Neural cell (in vitro differentiated cells): ENCODE measurements around the gene ZBP1. TPM values are rescaled to one million over a fixed set of nuclear protein-coding genes. Genes with fewer than 3 reads are reported as not detected.

Source experiments
- H2AFZ ChIP-seq: fragments of 200-600, 300-800 bp; sonication (generic), shearing (Covaris generic); 2 replicates; pipeline ENCODE4 v1.6.0; 2014; ENCODE audit warnings: low read depth, mild to moderate bottlenecking, antibody characterized with exemption, low read length, moderate library complexity
- H3F3A ChIP-seq: fragments of 200-600 bp; shearing (Covaris generic); 2 replicates; pipeline ENCODE4 v1.6.1; 2016; ENCODE audit warnings: mild to moderate bottlenecking, moderate library complexity, mixed read lengths, antibody characterized with exemption, low read length; ENCODE audit not compliant: insufficient read depth, poor library complexity, severe bottlenecking
- H3K27ac ChIP-seq: fragments of 200-600, 300-800 bp; sonication (generic), shearing (Covaris generic); 2 replicates; pipeline ENCODE4 v1.5.1; 2014; ENCODE audit warnings: mild to moderate bottlenecking, low read length, moderate library complexity
- H3K27me3 ChIP-seq: fragments of 300-800, 200-600 bp; sonication (generic), shearing (Covaris generic); 2 replicates; pipeline ENCODE4 v1.6.0; 2014; ENCODE audit warnings: mild to moderate bottlenecking, low read depth, low read length, moderate library complexity; ENCODE audit not compliant: insufficient read depth
- H3K36me3 ChIP-seq: fragments of 300-800, 200-600 bp; sonication (generic), shearing (Covaris generic); 2 replicates; pipeline ENCODE4 v1.5.1; 2014; ENCODE audit warnings: mild to moderate bottlenecking, antibody characterized with exemption, low read length, moderate library complexity; ENCODE audit not compliant: insufficient read depth
- H3K4me2 ChIP-seq: fragments of 300-800, 200-600 bp; sonication (generic), shearing (Covaris generic); 2 replicates; pipeline ENCODE4 v1.6.0; 2014; ENCODE audit warnings: mild to moderate bottlenecking, low read length
- H3K4me3 ChIP-seq: fragments of 300-800, 200-600 bp; sonication (generic), shearing (Covaris generic); 2 replicates; pipeline ENCODE4 v1.5.1; 2014; ENCODE audit warnings: mild to moderate bottlenecking, low read length, moderate library complexity
- H3K79me2 ChIP-seq: fragments of 200-600 bp; shearing (Covaris generic); replicated peaks from 2 replicates; pipeline ENCODE4 v1.6.0; 2014; ENCODE audit warnings: mild to moderate bottlenecking, low read length, moderate library complexity; ENCODE audit not compliant: insufficient read depth
- H3K9ac ChIP-seq: fragments of 300-800, 200-600 bp; sonication (generic), shearing (Covaris generic); 2 replicates; pipeline ENCODE4 v1.6.1; 2016; ENCODE audit warnings: mild to moderate bottlenecking, low read length, mixed read lengths
- H3K9me2 ChIP-seq: fragments of 200-600 bp; shearing (Covaris generic); 2 replicates; pipeline ENCODE4 v1.6.1; 2016; ENCODE audit warnings: mild to moderate bottlenecking, low read length, mixed read lengths; ENCODE audit not compliant: insufficient read depth
- H3K9me3 ChIP-seq: fragments of 200-600, 300-800 bp; sonication (generic), shearing (Covaris generic); 2 replicates; pipeline ENCODE4 v1.6.1; 2016; ENCODE audit warnings: mild to moderate bottlenecking, mixed run types, low read length, moderate library complexity, mixed read lengths
- H4K20me1 ChIP-seq: fragments of 200-600 bp; shearing (Covaris generic); 2 replicates; pipeline ENCODE4 v1.6.1; 2016; ENCODE audit warnings: mild to moderate bottlenecking, mixed run types; ENCODE audit not compliant: insufficient read depth
- EP300 ChIP-seq: fragments of 450-650 bp; conservative IDR thresholded peaks from 2 replicates; pipeline ENCODE4 v1.6.1; 2014; ENCODE audit warnings: antibody characterized with exemption, mild to moderate bottlenecking, moderate library complexity; ENCODE audit not compliant: poor library complexity, severe bottlenecking
- EZH2 ChIP-seq: fragments of 200-600, 300-800 bp; shearing (Covaris generic), sonication (generic); IDR thresholded peaks from 2 replicates; pipeline ENCODE4 v1.6.1; 2014; ENCODE audit warnings: antibody characterized with exemption, low read length, borderline replicate concordance, mild to moderate bottlenecking; ENCODE audit not compliant: insufficient read depth, poor library complexity, severe bottlenecking
- MXI1 ChIP-seq: fragments of 450-650 bp; conservative IDR thresholded peaks from 2 replicates; pipeline ENCODE4 v1.6.1; 2014; ENCODE audit warnings: antibody characterized with exemption, mild to moderate bottlenecking; ENCODE audit not compliant: poor library complexity, severe bottlenecking
- POLR2AphosphoS5 ChIP-seq: IDR thresholded peaks from 2 replicates; pipeline ENCODE4 v1.6.1; 2012
- RAD21 ChIP-seq: fragments of 450-650 bp; conservative IDR thresholded peaks from 2 replicates; pipeline ENCODE4 v1.6.1; 2014; ENCODE audit warnings: antibody characterized with exemption, mild to moderate bottlenecking, moderate library complexity
- SMC3 ChIP-seq: fragments of 450-650 bp; conservative IDR thresholded peaks from 2 replicates; pipeline ENCODE4 v1.6.1; 2014; ENCODE audit warnings: antibody characterized with exemption, mild to moderate bottlenecking, moderate library complexity; ENCODE audit not compliant: poor library complexity
- TAF1 ChIP-seq: IDR thresholded peaks from 2 replicates; pipeline ENCODE4 v1.6.1; 2012; ENCODE audit warnings: low read depth
- polyA plus RNA-seq: library from polyadenylated mRNA; depleted of rRNA; stranded (reverse); fragments of >200 nt; gene quantifications from 2 replicates; pipeline ENCODE4 v1.2.3, GENCODE V29; 2014
- TF ChIP-seq, protein P1 (sequence below): IDR thresholded peaks from 2 replicates; pipeline ENCODE4 v1.6.1; 2012; ENCODE audit warnings: borderline replicate concordance
- TF ChIP-seq, protein P2 (sequence below): fragments of 450-650 bp; IDR thresholded peaks from 2 replicates; pipeline ENCODE4 v1.5.1; 2014; ENCODE audit warnings: antibody characterized with exemption, mild to moderate bottlenecking, moderate library complexity; ENCODE audit not compliant: poor library complexity, severe bottlenecking

ZBP1 gene
- polyA plus RNA-seq, 1 donor from 2014 or later: not detected

DNA sequence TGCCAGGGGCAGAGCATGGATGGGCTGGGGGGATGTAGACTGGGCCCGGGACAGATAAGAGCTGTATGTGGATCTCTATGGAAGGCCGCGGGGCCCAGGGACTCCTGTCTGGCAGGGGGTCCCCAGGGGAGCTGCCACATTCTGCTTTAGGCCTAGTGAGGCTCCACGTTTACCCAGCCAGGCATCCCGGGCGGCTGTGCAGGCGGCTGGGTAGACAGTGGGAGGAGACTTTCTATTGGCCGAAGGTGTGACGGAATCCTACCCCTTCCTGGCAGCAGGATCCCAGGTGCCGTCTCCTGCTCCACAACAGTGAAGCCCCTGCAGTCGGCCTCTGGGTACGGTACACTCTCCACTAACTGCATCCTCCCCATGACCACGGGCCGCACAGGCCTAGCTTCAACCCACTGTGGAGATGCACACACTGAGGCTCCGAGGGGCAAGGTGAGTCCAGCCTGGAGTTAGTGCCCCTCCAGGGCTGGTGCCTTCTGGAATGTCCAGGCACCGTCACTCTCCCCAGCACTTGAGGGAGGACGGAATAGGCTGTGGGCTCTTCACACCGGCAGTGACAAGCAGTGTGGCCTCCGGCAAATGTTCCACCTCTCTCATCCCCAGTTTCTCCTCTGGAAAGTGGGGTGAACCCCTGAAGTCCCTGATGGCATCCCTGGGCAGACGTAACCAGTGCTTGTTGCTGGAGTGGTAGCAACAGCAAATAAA is 36.8 kb upstream of the ZBP1 start:
- H3K9ac ChIP-seq: no peak overlapping the region
- no peak overlapping the region for H2AFZ ChIP-seq
- H3K79me2 ChIP-seq: no peaks in the 10 kb centered on the region
- H3K27me3 ChIP-seq: no peaks in the 10 kb centered on the region
- H3F3A ChIP-seq: no peaks in the 10 kb centered on the region
- H4K20me1 ChIP-seq: no peaks in the 10 kb centered on the region
- no peak overlapping the region for H3K4me3 ChIP-seq
- H3K9me3 ChIP-seq: no peaks in the 10 kb centered on the region
- TF ChIP-seq RAD21 (no peak), EP300 (no peak), TAF1 (no peak), POLR2AphosphoS5 (no peak), MXI1 (no peak), EZH2 (no peak), SMC3 (no peak)
- TF ChIP-seq, protein P1, sequence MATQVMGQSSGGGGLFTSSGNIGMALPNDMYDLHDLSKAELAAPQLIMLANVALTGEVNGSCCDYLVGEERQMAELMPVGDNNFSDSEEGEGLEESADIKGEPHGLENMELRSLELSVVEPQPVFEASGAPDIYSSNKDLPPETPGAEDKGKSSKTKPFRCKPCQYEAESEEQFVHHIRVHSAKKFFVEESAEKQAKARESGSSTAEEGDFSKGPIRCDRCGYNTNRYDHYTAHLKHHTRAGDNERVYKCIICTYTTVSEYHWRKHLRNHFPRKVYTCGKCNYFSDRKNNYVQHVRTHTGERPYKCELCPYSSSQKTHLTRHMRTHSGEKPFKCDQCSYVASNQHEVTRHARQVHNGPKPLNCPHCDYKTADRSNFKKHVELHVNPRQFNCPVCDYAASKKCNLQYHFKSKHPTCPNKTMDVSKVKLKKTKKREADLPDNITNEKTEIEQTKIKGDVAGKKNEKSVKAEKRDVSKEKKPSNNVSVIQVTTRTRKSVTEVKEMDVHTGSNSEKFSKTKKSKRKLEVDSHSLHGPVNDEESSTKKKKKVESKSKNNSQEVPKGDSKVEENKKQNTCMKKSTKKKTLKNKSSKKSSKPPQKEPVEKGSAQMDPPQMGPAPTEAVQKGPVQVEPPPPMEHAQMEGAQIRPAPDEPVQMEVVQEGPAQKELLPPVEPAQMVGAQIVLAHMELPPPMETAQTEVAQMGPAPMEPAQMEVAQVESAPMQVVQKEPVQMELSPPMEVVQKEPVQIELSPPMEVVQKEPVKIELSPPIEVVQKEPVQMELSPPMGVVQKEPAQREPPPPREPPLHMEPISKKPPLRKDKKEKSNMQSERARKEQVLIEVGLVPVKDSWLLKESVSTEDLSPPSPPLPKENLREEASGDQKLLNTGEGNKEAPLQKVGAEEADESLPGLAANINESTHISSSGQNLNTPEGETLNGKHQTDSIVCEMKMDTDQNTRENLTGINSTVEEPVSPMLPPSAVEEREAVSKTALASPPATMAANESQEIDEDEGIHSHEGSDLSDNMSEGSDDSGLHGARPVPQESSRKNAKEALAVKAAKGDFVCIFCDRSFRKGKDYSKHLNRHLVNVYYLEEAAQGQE: no peak
- TF ChIP-seq, protein P2, sequence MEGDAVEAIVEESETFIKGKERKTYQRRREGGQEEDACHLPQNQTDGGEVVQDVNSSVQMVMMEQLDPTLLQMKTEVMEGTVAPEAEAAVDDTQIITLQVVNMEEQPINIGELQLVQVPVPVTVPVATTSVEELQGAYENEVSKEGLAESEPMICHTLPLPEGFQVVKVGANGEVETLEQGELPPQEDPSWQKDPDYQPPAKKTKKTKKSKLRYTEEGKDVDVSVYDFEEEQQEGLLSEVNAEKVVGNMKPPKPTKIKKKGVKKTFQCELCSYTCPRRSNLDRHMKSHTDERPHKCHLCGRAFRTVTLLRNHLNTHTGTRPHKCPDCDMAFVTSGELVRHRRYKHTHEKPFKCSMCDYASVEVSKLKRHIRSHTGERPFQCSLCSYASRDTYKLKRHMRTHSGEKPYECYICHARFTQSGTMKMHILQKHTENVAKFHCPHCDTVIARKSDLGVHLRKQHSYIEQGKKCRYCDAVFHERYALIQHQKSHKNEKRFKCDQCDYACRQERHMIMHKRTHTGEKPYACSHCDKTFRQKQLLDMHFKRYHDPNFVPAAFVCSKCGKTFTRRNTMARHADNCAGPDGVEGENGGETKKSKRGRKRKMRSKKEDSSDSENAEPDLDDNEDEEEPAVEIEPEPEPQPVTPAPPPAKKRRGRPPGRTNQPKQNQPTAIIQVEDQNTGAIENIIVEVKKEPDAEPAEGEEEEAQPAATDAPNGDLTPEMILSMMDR: no peak
- no peak overlapping the region for H3K4me2 ChIP-seq
- no peaks in the 10 kb centered on the region for H3K9me2 ChIP-seq
- H3K27ac ChIP-seq: no peak overlapping the region
- H3K36me3 ChIP-seq: no peaks in the 10 kb centered on the region

GRCh38 chr20:57656252-57656820 is 36.1 kb upstream of the ZBP1 start:
- H3K9me2 ChIP-seq: no peaks in the 10 kb centered on the region
- H3K27ac ChIP-seq: no peak overlapping the region
- no peaks in the 10 kb centered on the region for H3K9me3 ChIP-seq
- no peaks in the 10 kb centered on the region for H3F3A ChIP-seq
- TF ChIP-seq, protein P1: no peak
- no peak for TF ChIP-seq MXI1
- TF ChIP-seq, protein P2: no peak
- TF ChIP-seq TAF1: no peak
- no peak for TF ChIP-seq POLR2AphosphoS5
- TF ChIP-seq EZH2: no peak
- no peak for TF ChIP-seq RAD21
- TF ChIP-seq SMC3: no peak
- TF ChIP-seq EP300: no peak
- no peak overlapping the region for H3K4me3 ChIP-seq
- no peaks in the 10 kb centered on the region for H3K27me3 ChIP-seq
- H4K20me1 ChIP-seq: no peaks in the 10 kb centered on the region
- H2AFZ ChIP-seq: no peak overlapping the region
- no peaks in the 10 kb centered on the region for H3K36me3 ChIP-seq
- H3K79me2 ChIP-seq: no peaks in the 10 kb centered on the region
- H3K9ac ChIP-seq: no peak overlapping the region
- no peak overlapping the region for H3K4me2 ChIP-seq
